Activated naive CD8-positive, alpha-beta T cell treated with anti-CD3 and anti-CD28 coated beads, Interleukin-2, amount 50 U/mL, for 24 hours (primary cell): ENCODE results near the gene IL10.
"Not testable (repeated sequence)": the region's sequence is repeated elsewhere in the genome, so short reads cannot be mapped to it uniquely, and the experiment has no call there.

Experiments used
- ATAC-seq: fragments of 150-1000 bp; cut with Tn5 transposase; one replicate; pipeline ENCODE4 v1.10.0; 2021
- DNase-seq: peaks from one replicate; pipeline ENCODE4 v3.0.0; 2021
- H3K27ac Mint-ChIP-seq: one replicate; pipeline ENCODE4 v1.8.0; 2021; ENCODE audit warnings: mild to moderate bottlenecking, mixed read lengths
- H3K27me3 Mint-ChIP-seq: one replicate; pipeline ENCODE4 v1.8.0; 2021; ENCODE audit warnings: mixed read lengths
- H3K36me3 Mint-ChIP-seq: one replicate; pipeline ENCODE4 v1.8.0; 2021; ENCODE audit warnings: low read depth, mixed read lengths
- H3K4me1 Mint-ChIP-seq: one replicate; pipeline ENCODE4 v1.8.0; 2021; ENCODE audit warnings: mixed read lengths
- H3K4me3 Mint-ChIP-seq: one replicate; pipeline ENCODE4 v1.8.0; 2021; ENCODE audit warnings: mild to moderate bottlenecking, moderate library complexity, mixed read lengths
- H3K9me3 Mint-ChIP-seq: one replicate; pipeline ENCODE4 v1.8.0; 2021; ENCODE audit warnings: mixed read lengths

IL10 gene

GRCh38 chr1:206762741-206763364, 9.4 kb downstream of the IL10 start:
- not testable (repeated sequence) for H3K4me3 Mint-ChIP-seq, H3K27me3 Mint-ChIP-seq, H3K27ac Mint-ChIP-seq, DNase-seq, ATAC-seq, H3K9me3 Mint-ChIP-seq, H3K36me3 Mint-ChIP-seq
- peaks cover 42% of the 10 kb centered on the region for H3K4me1 Mint-ChIP-seq

- H3K27me3 Mint-ChIP-seq, result peaks cover under 1% of the 10 kb centered on the region
- H3K4me1 Mint-ChIP-seq, result peaks cover 28% of the 10 kb centered on the region
- H3K36me3 Mint-ChIP-seq, result no peaks in the 10 kb centered on the region
- ATAC-seq (no peak), DNase-seq (no peak)
- H3K4me3 Mint-ChIP-seq, result no peak overlapping the region
- no peaks in the 10 kb centered on the region for H3K9me3 Mint-ChIP-seq
- no peak overlapping the region for H3K27ac Mint-ChIP-seq
Observed at GRCh38 chr1:206761159-206761768, 11.0 kb downstream of the IL10 start.

- DNase-seq (no peak), ATAC-seq (no peak)
- no peak overlapping the region for H3K27ac Mint-ChIP-seq
- H3K4me3 Mint-ChIP-seq, result no peak overlapping the region
- no peaks in the 10 kb centered on the region for H3K36me3 Mint-ChIP-seq
- H3K9me3 Mint-ChIP-seq, result no peaks in the 10 kb centered on the region
- no peaks in the 10 kb centered on the region for H3K27me3 Mint-ChIP-seq
- peaks cover 21% of the 10 kb centered on the region for H3K4me1 Mint-ChIP-seq
Observed at GRCh38 chr1:206760590-206760989, 11.7 kb downstream of the IL10 start.

- ATAC-seq (peak; percentile 93), DNase-seq (no peak)
- Mint-ChIP-seq H3K27ac (no peak overlapping the region), H3K4me3 (no peak overlapping the region), H3K36me3 (no peaks in the 10 kb centered on the region), H3K9me3 (no peaks in the 10 kb centered on the region), H3K4me1 (peaks cover 28% of the 10 kb centered on the region), H3K27me3 (no peaks in the 10 kb centered on the region)
Observed at GRCh38 chr1:206757524-206758266, 14.6 kb downstream of the IL10 start.

GRCh38 chr1:206754011-206754410, 18.3 kb downstream of the IL10 start:
- ATAC-seq, result no peak
- Mint-ChIP-seq H3K9me3 (no peaks in the 10 kb centered on the region), H3K27ac (peak overlapping the region; percentile 4), H3K36me3 (no peaks in the 10 kb centered on the region), H3K4me1 (peaks cover 30% of the 10 kb centered on the region), H3K4me3 (no peak overlapping the region), H3K27me3 (no peaks in the 10 kb centered on the region)
- no peak for DNase-seq

- peaks cover 37% of the 10 kb centered on the region for H3K4me1 Mint-ChIP-seq
- no peak overlapping the region for H3K4me3 Mint-ChIP-seq
- H3K27me3 Mint-ChIP-seq, result no peaks in the 10 kb centered on the region
- H3K36me3 Mint-ChIP-seq, result no peaks in the 10 kb centered on the region
- DNase-seq (no peak), ATAC-seq (peak; percentile 25)
- H3K9me3 Mint-ChIP-seq, result no peaks in the 10 kb centered on the region
- H3K27ac Mint-ChIP-seq, result no peak overlapping the region
Observed at GRCh38 chr1:206753141-206753540, 19.2 kb downstream of the IL10 start.

- ATAC-seq (no peak), DNase-seq (no peak)
- Mint-ChIP-seq H3K4me1 (peaks cover 40% of the 10 kb centered on the region), H3K27me3 (no peaks in the 10 kb centered on the region), H3K27ac (no peak overlapping the region), H3K36me3 (no peaks in the 10 kb centered on the region), H3K4me3 (no peak overlapping the region), H3K9me3 (no peaks in the 10 kb centered on the region)
Observed at GRCh38 chr1:206752481-206752880, 19.8 kb downstream of the IL10 start.

DNA sequence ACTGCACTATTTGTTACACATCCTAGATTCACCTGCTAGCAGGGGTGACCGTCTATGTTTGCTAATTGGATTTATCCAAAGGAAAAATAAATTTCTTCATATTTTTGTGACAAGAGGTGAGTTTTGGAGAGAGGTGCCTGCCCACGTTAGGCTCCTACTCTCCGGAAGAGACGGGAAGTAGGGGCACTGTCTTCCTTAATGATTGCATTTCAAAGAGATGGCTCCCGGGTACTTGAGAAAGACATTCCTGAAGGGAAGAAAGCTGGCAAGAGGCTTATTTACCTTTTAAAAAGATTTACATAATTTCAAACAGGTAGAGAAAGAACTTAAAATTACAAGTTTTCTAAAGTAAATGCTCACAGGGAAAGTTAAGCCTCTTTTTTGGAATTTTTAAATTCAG, 20.4 kb downstream of the IL10 start:
- H3K36me3 Mint-ChIP-seq, result no peaks in the 10 kb centered on the region
- peaks cover 43% of the 10 kb centered on the region for H3K4me1 Mint-ChIP-seq
- no peak for DNase-seq
- no peaks in the 10 kb centered on the region for H3K9me3 Mint-ChIP-seq
- H3K27me3 Mint-ChIP-seq, result no peaks in the 10 kb centered on the region
- no peak overlapping the region for H3K4me3 Mint-ChIP-seq
- no peak for ATAC-seq
- H3K27ac Mint-ChIP-seq, result no peak overlapping the region

- H3K36me3 Mint-ChIP-seq, result no peaks in the 10 kb centered on the region
- no peaks in the 10 kb centered on the region for H3K9me3 Mint-ChIP-seq
- peaks cover 47% of the 10 kb centered on the region for H3K4me1 Mint-ChIP-seq
- DNase-seq, result no peak
- H3K27ac Mint-ChIP-seq, result no peak overlapping the region
- no peak for ATAC-seq
- no peaks in the 10 kb centered on the region for H3K27me3 Mint-ChIP-seq
- no peak overlapping the region for H3K4me3 Mint-ChIP-seq
Observed at GRCh38 chr1:206748348-206749030, 23.8 kb downstream of the IL10 start.

GRCh38 chr1:206745301-206745700, 27.0 kb downstream of the IL10 start:
- ATAC-seq, result no peak
- Mint-ChIP-seq H3K27me3 (no peaks in the 10 kb centered on the region), H3K36me3 (no peaks in the 10 kb centered on the region), H3K27ac (no peak overlapping the region), H3K9me3 (no peaks in the 10 kb centered on the region), H3K4me1 (peaks cover 66% of the 10 kb centered on the region), H3K4me3 (no peak overlapping the region)
- no peak for DNase-seq

GRCh38 chr1:206744683-206745082, 27.6 kb downstream of the IL10 start:
- no peaks in the 10 kb centered on the region for H3K36me3 Mint-ChIP-seq
- no peaks in the 10 kb centered on the region for H3K27me3 Mint-ChIP-seq
- peak overlapping the region; percentile 23 for H3K27ac Mint-ChIP-seq
- H3K4me1 Mint-ChIP-seq, result peaks cover 72% of the 10 kb centered on the region
- DNase-seq, result no peak
- peak; percentile 38 for ATAC-seq
- no peaks in the 10 kb centered on the region for H3K9me3 Mint-ChIP-seq
- H3K4me3 Mint-ChIP-seq, result no peak overlapping the region

DNA sequence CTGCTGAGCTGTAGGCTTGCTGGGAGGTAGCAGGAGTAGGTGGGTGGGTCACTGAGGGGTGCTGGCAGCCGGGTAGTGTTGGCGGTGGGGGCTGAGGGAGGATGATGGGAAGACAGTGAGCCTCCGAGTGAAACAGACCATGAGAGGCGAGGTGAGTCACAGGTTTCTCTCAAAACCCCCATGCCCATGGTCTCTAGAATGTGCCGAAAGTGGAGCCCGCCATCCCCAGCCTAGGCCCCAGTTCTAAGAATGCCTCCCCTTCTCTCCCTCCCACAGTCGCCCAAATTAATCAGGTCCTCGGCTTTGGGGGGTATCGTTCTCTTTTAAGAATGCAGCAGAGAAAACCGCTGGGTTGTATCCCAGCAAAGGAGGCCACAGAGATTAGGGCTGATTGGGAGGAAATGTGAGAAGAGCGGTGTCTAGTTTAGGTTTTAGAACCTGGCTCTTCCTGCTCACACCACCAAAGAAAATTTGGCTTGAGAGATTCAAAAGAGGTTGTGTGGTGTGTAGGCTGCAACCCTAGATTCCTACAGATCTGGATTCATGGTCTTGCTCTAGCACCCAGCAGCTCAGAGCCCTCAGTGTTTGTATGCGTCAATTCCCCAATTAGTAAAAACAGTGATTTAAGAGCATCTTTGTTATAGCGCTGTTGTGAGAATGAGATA, 29.4 kb downstream of the IL10 start:
- H3K4me1 Mint-ChIP-seq, result peaks cover 80% of the 10 kb centered on the region
- peak; percentile 52 for DNase-seq
- peak; percentile 41 for ATAC-seq
- H3K4me3 Mint-ChIP-seq, result peak overlapping the region; percentile 24
- no peaks in the 10 kb centered on the region for H3K27me3 Mint-ChIP-seq
- peak overlapping the region; percentile 45 for H3K27ac Mint-ChIP-seq
- peaks cover 3% of the 10 kb centered on the region for H3K36me3 Mint-ChIP-seq
- H3K9me3 Mint-ChIP-seq, result no peaks in the 10 kb centered on the region

DNA sequence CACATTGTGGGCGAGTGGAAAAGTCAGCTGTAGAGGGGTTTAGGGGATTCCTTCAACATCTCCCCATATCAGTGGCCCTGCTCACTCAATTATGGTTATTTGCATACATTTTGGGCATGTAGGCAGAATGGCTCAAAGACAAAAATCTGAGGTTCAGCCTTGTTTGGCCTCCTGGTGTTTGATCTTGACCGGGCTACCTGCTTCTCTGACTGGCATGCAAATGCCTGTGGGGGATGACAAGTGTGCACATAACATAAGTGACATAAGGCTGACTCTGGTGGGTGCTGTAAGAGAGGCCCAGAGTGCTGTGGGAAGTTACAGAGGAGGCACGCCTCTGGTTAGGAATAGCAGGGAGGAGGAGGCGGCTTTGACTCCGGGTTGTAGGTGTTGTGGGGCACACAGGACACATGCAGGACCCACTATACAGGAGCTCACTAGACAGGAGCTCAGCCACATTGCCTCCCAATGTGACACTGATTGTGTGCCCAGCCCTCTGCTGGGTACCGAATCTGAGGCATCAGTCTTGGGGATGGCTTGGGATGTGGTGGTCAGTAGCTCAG, 31.1 kb downstream of the IL10 start:
- no peak for ATAC-seq
- H3K27ac Mint-ChIP-seq, result no peak overlapping the region

GRCh38 chr1:206739411-206740076, 32.8 kb downstream of the IL10 start:
- no peaks in the 10 kb centered on the region for H3K9me3 Mint-ChIP-seq
- peak overlapping the region; percentile 50 for H3K4me3 Mint-ChIP-seq
- peak; percentile 41 for DNase-seq
- H3K27me3 Mint-ChIP-seq, result no peaks in the 10 kb centered on the region
- ATAC-seq, result peak; percentile 77
- peaks cover 97% of the 10 kb centered on the region for H3K4me1 Mint-ChIP-seq
- peaks cover 21% of the 10 kb centered on the region for H3K36me3 Mint-ChIP-seq
- peak overlapping the region; percentile 96 for H3K27ac Mint-ChIP-seq

More for the DNA sequence above, 31.1 kb downstream of the IL10 start:
- DNase-seq, result no peak
- peaks cover 92% of the 10 kb centered on the region for H3K4me1 Mint-ChIP-seq
- H3K27me3 Mint-ChIP-seq, result no peaks in the 10 kb centered on the region
- H3K9me3 Mint-ChIP-seq, result no peaks in the 10 kb centered on the region
- peaks cover 11% of the 10 kb centered on the region for H3K36me3 Mint-ChIP-seq
- H3K4me3 Mint-ChIP-seq, result no peak overlapping the region
